Measurements from ENCODE around the gene MPPED1. TPM values are rescaled to one million over a fixed set of nuclear protein-coding genes. Genes with fewer than 3 reads are reported as not detected.

Gene MPPED1
- total RNA-seq, 1 experiment from 2014 or later, result not detected

- H3K36me3 ChIP-seq (ENCODE audit: low read depth), result no peaks in the 10 kb centered on the region
- H3K4me3 ChIP-seq, result no peak overlapping the region
- no peak overlapping the region for H3K27ac ChIP-seq
- no peak overlapping the region for H2AFZ ChIP-seq
- no peaks in the 10 kb centered on the region for H3K4me1 ChIP-seq (replicated peaks; ENCODE audit: insufficient read depth)
- no peaks in the 10 kb centered on the region for H3K9me2 ChIP-seq (ENCODE audit: insufficient read depth)
- TF ChIP-seq CTCF (conservative IDR thresholded peaks at IDR 0.05) (no peak), EZH2 (IDR thresholded peaks at IDR 0.05; ENCODE audit: low read depth) (no peak)
- ChIA-PET POLR2A (ENCODE audit: unreplicated experiment) (no interaction called here), CTCF (no interaction called here)
- H3K9me3 ChIP-seq (ENCODE audit: insufficient read depth, low read depth), result no peaks in the 10 kb centered on the region
- DNase-seq, result no peak
- no peaks in the 10 kb centered on the region for H3F3A ChIP-seq (ENCODE audit: insufficient read depth, low read depth)
- H3K79me2 ChIP-seq (ENCODE audit: low read depth), result no peaks in the 10 kb centered on the region
- no peak overlapping the region for H3K4me2 ChIP-seq
- no peaks in the 10 kb centered on the region for H4K20me1 ChIP-seq (ENCODE audit: insufficient read depth)
- intact Hi-C loops (cut with micrococcal nuclease; ENCODE audit: unreplicated experiment), result no loop called here
- H3K27me3 ChIP-seq (ENCODE audit: insufficient read depth, low read depth), result peaks cover 98% of the 10 kb centered on the region
- BruUV-seq (replicated peaks), result no TSS peak
Measured at GRCh38 chr22:43401661-43402060, 10.2 kb upstream of the MPPED1 start.

GRCh38 chr22:43402128-43402527 is 9.7 kb upstream of the MPPED1 start:
- no peak overlapping the region for H3K27ac ChIP-seq
- no peaks in the 10 kb centered on the region for H3K79me2 ChIP-seq (ENCODE audit: low read depth)
- no peaks in the 10 kb centered on the region for H3K9me2 ChIP-seq (ENCODE audit: insufficient read depth)
- H3K9me3 ChIP-seq (ENCODE audit: insufficient read depth, low read depth), result no peaks in the 10 kb centered on the region
- ChIA-PET POLR2A (ENCODE audit: unreplicated experiment) (no interaction called here), CTCF (no interaction called here)
- H3F3A ChIP-seq (ENCODE audit: insufficient read depth, low read depth), result no peaks in the 10 kb centered on the region
- H2AFZ ChIP-seq, result no peak overlapping the region
- no peak for DNase-seq
- H3K27me3 ChIP-seq (ENCODE audit: insufficient read depth, low read depth), result peaks cover 98% of the 10 kb centered on the region
- BruUV-seq (replicated peaks), result no TSS peak
- TF ChIP-seq CTCF (conservative IDR thresholded peaks at IDR 0.05), result no peak
- TF ChIP-seq EZH2 (IDR thresholded peaks at IDR 0.05; ENCODE audit: low read depth), result no peak
- intact Hi-C loops (cut with micrococcal nuclease; ENCODE audit: unreplicated experiment), result no loop called here
- no peak overlapping the region for H3K4me2 ChIP-seq
- no peaks in the 10 kb centered on the region for H4K20me1 ChIP-seq (ENCODE audit: insufficient read depth)
- H3K4me1 ChIP-seq (replicated peaks; ENCODE audit: insufficient read depth), result no peaks in the 10 kb centered on the region
- H3K36me3 ChIP-seq (ENCODE audit: low read depth), result no peaks in the 10 kb centered on the region
- no peak overlapping the region for H3K4me3 ChIP-seq

GRCh38 chr22:43404673-43405385 is 7.0 kb upstream of the MPPED1 start:
- no peaks in the 10 kb centered on the region for H3F3A ChIP-seq (ENCODE audit: insufficient read depth, low read depth)
- CTCF ChIA-PET, result interaction anchor here (0.6 kb wide), 1 partner anchor 40 kb away, joined by 10 read pairs; no protein-coding TSS in a partner anchor
- H2AFZ ChIP-seq, result no peak overlapping the region
- H4K20me1 ChIP-seq (ENCODE audit: insufficient read depth), result no peaks in the 10 kb centered on the region
- no peaks in the 10 kb centered on the region for H3K9me2 ChIP-seq (ENCODE audit: insufficient read depth)
- intact Hi-C loops (cut with micrococcal nuclease; ENCODE audit: unreplicated experiment), result no loop called here
- peak in 1 of 2 experiments; percentile 67 for DNase-seq
- no peaks in the 10 kb centered on the region for H3K79me2 ChIP-seq (ENCODE audit: low read depth)
- H3K4me3 ChIP-seq, result no peak overlapping the region
- peaks cover 97% of the 10 kb centered on the region for H3K27me3 ChIP-seq (ENCODE audit: insufficient read depth, low read depth)
- no TSS peak for BruUV-seq (replicated peaks)
- H3K27ac ChIP-seq, result no peak overlapping the region
- no peaks in the 10 kb centered on the region for H3K4me1 ChIP-seq (replicated peaks; ENCODE audit: insufficient read depth)
- no peaks in the 10 kb centered on the region for H3K36me3 ChIP-seq (ENCODE audit: low read depth)
- POLR2A ChIA-PET (ENCODE audit: unreplicated experiment), result no interaction called here
- H3K9me3 ChIP-seq (ENCODE audit: insufficient read depth, low read depth), result no peaks in the 10 kb centered on the region
- TF ChIP-seq CTCF (conservative IDR thresholded peaks at IDR 0.05) (no peak), EZH2 (IDR thresholded peaks at IDR 0.05; ENCODE audit: low read depth) (no peak)
- H3K4me2 ChIP-seq, result no peak overlapping the region
